Lower leg skin (tissue), 4 donors: ENCODE results near the gene E4F1. TPM values are rescaled to one million over a fixed set of nuclear protein-coding genes. Genes with fewer than 3 reads are reported as not detected.

Experiments
- DNase-seq, 2 donors: peaks; one replicate each; pipeline ENCODE4 v3.0.0-alpha.2; 2019; ENCODE audit warnings: low spot score in 2 of 2
- H3K4me3 ChIP-seq: fragments of 200-600 bp; sonication (generic); 2 replicates; pipeline ENCODE4 v1.5.1; 2017; ENCODE audit warnings: mild to moderate bottlenecking, low read depth; ENCODE audit not compliant: poor library complexity, severe bottlenecking
- CTCF ChIP-seq, 3 donors: fragments of 450-650 bp; IDR thresholded peaks; one replicate each; pipeline ENCODE4 v1.5.1; 2016; ENCODE audit warnings: antibody characterized with exemption in 3 of 3, mild to moderate bottlenecking in 3 of 3, moderate library complexity in 2 of 3
- POLR2A ChIP-seq, 2 donors: fragments of 450-650 bp; IDR thresholded peaks; one replicate each; pipeline ENCODE4 v1.6.1; 2016 to 2017; ENCODE audit warnings: antibody characterized with exemption in 2 of 2, mild to moderate bottlenecking in 1 of 2, moderate library complexity in 1 of 2
- WGBS, 2 donors: methylation state at CpG; one replicate each; pipeline ENCODE4 v1.1.5; 2018; 5-methylcytosine and 5-hydroxymethylcytosine counted together
- intact Hi-C: fragments of 100-400 bp; cut with DNase I; formaldehyde crosslinking; loops from one replicate; pipeline ENCODE4 v1.15.0; 2023; ENCODE audit warnings: low total_unique reads
- total RNA-seq, 4 donors: library from RNA; depleted of rRNA; stranded (reverse); fragments of >200 nt; gene quantifications; one replicate each; pipeline ENCODE4 v1.1.0, GENCODE V29; 2016

E4F1 gene
- total RNA-seq, 4 donors from 2014 or later: 50.3 to 85.8 (median 57.4) TPM

GRCh38 chr16:2275476-2276367 is 52.3 kb downstream of the E4F1 start:
- TF ChIP-seq CTCF (IDR thresholded peaks at IDR 0.05) (no peak), POLR2A (IDR thresholded peaks at IDR 0.05) (no peak)
- intact Hi-C loops: no loop called here
- WGBS, 2 donors: 78 to 85% methylated on average over 29 to 30 of the region's 30 CpGs
- no peak overlapping the region for H3K4me3 ChIP-seq
- DNase-seq: no peak

GRCh38 chr16:2276368-2277195 is 53.2 kb downstream of the E4F1 start:
- TF ChIP-seq POLR2A (IDR thresholded peaks at IDR 0.05) (no peak), CTCF (IDR thresholded peaks at IDR 0.05) (no peak)
- DNase-seq: no peak
- intact Hi-C loops: no loop called here
- 80 to 83% methylated on average over 26 of the region's 26 CpGs for WGBS, 2 donors
- H3K4me3 ChIP-seq: no peak overlapping the region

GRCh38 chr16:2277466-2278271 is 54.3 kb downstream of the E4F1 start:
- no peak overlapping the region for H3K4me3 ChIP-seq
- no peak for DNase-seq
- TF ChIP-seq POLR2A (IDR thresholded peaks at IDR 0.05): no peak
- TF ChIP-seq CTCF (IDR thresholded peaks at IDR 0.05): no peak
- WGBS, 2 donors: 83 to 90% methylated on average over 13 to 23 of the region's 25 CpGs
- intact Hi-C loops: no loop called here

GRCh38 chr16:2278272-2278608 is 54.8 kb downstream of the E4F1 start:
- intact Hi-C loops: no loop called here
- 80 to 88% methylated on average over 8 to 14 of the region's 14 CpGs for whole genome bisulfite sequencing, 2 donors
- H3K4me3 ChIP-seq: no peak overlapping the region
- no peak for TF ChIP-seq POLR2A (IDR thresholded peaks at IDR 0.05)
- TF ChIP-seq CTCF (IDR thresholded peaks at IDR 0.05): no peak
- DNase-seq: no peak

- 91% methylated on average over 22 to 26 of the region's 26 CpGs for WGBS, 2 donors
- no peak for TF ChIP-seq CTCF (IDR thresholded peaks at IDR 0.05)
- TF ChIP-seq POLR2A (IDR thresholded peaks at IDR 0.05): no peak
- no peak overlapping the region for H3K4me3 ChIP-seq
- no peak for DNase-seq
- intact Hi-C loops: no loop called here
Observed at GRCh38 chr16:2278956-2279800, 55.8 kb downstream of the E4F1 start.
